Measurements from ENCODE around the gene LRP5.

Gene LRP5

DNA sequence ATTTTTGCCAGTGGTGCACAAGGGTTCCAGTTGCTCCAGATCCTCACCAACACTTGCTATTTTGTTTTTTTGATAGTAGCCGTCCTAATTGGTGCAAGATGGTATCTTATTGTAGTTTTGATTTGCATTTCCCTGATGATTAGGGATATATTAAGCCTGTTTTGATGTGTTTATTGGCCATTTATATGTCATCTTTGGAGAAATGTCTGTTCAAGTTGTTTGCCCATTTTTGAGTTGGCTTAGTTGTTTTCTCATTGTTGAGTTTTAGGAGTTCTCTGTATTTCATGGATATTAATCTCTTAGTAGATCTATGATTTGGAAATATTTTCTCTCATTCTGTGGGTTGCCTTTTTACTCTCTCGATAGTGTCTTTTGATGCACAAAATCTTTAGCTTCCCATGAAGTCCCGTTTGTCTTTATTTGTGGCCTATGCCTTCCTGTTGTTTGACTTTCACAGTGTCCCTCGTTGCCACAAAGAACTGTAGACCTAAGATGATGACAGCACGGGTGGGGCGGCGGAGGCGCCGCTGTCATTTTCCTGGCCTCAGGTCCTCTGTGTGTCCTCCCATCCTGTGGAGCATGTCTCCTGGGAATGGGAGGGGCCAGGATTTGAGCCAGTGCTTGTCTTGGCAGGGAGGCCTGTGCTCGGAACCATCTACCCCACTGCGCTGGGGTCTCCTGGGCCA, 33.5 kb downstream of the LRP5 start:
- TF ChIP-seq, protein P1, sequence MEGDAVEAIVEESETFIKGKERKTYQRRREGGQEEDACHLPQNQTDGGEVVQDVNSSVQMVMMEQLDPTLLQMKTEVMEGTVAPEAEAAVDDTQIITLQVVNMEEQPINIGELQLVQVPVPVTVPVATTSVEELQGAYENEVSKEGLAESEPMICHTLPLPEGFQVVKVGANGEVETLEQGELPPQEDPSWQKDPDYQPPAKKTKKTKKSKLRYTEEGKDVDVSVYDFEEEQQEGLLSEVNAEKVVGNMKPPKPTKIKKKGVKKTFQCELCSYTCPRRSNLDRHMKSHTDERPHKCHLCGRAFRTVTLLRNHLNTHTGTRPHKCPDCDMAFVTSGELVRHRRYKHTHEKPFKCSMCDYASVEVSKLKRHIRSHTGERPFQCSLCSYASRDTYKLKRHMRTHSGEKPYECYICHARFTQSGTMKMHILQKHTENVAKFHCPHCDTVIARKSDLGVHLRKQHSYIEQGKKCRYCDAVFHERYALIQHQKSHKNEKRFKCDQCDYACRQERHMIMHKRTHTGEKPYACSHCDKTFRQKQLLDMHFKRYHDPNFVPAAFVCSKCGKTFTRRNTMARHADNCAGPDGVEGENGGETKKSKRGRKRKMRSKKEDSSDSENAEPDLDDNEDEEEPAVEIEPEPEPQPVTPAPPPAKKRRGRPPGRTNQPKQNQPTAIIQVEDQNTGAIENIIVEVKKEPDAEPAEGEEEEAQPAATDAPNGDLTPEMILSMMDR (IDR thresholded peaks at IDR 0.05; ENCODE audit: insufficient read depth, low read length, missing control alignments), result no peak
- no peak for DNase-seq (ENCODE audit: low read depth, low spot score)
- no peak overlapping the region for H3K4me3 ChIP-seq (ENCODE audit: low read depth, low read length)
- ChIA-PET CTCF (interaction anchor here (0.8 to 1.0 kb wide), 2 partner anchors 38 to 75 kb away, joined by 3 read pairs; no protein-coding TSS in a partner anchor), POLR2A (no interaction called here)

GRCh38 chr11:68346462-68346790, 34.0 kb downstream of the LRP5 start:
- no peak for DNase-seq (ENCODE audit: low read depth, low spot score)
- TF ChIP-seq, protein P1 (IDR thresholded peaks at IDR 0.05; ENCODE audit: insufficient read depth, low read length, missing control alignments), result no peak
- ChIA-PET POLR2A (no interaction called here), CTCF (interaction anchor here (0.8 to 1.0 kb wide), 2 partner anchors 37 to 76 kb away, joined by 3 read pairs; no protein-coding TSS in a partner anchor)
- H3K4me3 ChIP-seq (ENCODE audit: low read depth, low read length), result no peak overlapping the region

DNA sequence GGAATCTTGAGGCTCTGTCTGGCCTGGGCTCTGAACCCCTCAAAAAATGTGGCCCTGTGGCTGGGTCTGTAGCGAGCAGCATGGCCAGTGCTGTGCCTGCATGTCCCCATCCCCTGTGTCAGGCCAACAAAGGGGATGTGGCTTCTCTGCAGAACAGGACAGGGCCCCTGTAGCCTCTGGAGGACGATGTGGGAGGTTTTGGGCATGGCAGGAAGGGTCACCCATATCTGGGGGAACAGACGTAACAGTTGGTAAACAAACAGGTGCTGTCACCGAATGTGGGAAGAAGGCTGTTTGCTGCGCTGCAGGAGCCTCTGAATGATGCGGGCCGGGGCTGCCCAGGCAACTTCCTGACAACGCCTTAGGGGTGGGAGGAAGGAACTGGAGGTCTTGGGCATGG, 35.0 kb downstream of the LRP5 start:
- H3K4me3 ChIP-seq (ENCODE audit: low read depth, low read length), result no peak overlapping the region
- no peak for DNase-seq (ENCODE audit: low read depth, low spot score)
- ChIA-PET CTCF (no interaction called here), POLR2A (no interaction called here)
- TF ChIP-seq, protein P1 (IDR thresholded peaks at IDR 0.05; ENCODE audit: insufficient read depth, low read length, missing control alignments), result no peak

DNA sequence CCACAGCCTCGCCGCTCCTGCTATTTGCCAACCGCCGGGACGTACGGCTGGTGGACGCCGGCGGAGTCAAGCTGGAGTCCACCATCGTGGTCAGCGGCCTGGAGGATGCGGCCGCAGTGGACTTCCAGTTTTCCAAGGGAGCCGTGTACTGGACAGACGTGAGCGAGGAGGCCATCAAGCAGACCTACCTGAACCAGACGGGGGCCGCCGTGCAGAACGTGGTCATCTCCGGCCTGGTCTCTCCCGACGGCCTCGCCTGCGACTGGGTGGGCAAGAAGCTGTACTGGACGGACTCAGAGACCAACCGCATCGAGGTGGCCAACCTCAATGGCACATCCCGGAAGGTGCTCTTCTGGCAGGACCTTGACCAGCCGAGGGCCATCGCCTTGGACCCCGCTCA, 35.5 kb downstream of the LRP5 start:
- TF ChIP-seq, protein P1 (IDR thresholded peaks at IDR 0.05; ENCODE audit: insufficient read depth, low read length, missing control alignments), result no peak
- ChIA-PET POLR2A (no interaction called here), CTCF (no interaction called here)
- DNase-seq (ENCODE audit: low read depth, low spot score), result no peak
- H3K4me3 ChIP-seq (ENCODE audit: low read depth, low read length), result no peak overlapping the region

DNA sequence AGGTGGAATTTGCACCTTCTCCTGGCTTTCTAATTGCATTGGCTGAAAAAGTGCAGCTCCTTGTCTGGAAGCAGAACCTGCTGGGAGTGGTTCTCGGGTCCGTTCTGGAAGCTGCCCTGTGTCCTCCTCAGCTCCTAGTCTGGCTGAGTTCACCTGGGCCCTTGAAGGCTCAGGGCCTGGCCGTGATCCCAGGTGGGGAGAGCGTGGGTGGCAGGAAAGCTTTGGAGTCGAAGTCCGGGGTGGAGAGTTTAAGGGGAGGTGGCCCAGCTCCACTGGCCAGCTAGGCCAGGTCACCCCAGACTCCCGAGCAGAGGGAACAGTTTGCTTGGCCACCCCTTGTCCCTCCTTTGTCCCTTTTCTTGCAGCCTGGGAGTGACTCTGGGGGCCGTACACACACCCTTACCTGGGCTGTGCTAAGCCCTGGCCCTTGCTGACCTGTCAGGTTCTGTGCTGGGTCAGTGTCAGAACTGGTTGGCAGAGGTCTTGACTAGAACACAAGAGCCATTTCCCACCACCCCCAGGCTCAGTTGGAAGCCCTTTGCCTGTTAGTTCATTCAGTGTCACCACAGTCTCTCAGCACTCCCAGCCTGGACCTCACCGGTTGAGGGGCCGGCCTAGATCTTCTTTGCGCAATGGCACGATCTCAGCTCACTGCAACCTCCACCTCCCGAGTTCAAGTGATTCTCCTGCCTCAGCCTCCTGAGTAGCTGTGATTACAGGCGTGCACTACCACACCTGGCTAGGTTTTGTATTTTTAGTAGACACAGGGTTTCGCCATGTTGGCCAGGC, 37.3 kb downstream of the LRP5 start:
- POLR2A ChIA-PET, result no interaction called here
- DNase-seq (ENCODE audit: low read depth, low spot score), result no peak

More for the DNA sequence above, 37.3 kb downstream of the LRP5 start:
- CTCF ChIA-PET, result no interaction called here
- H3K4me3 ChIP-seq (ENCODE audit: low read depth, low read length), result no peak overlapping the region
- TF ChIP-seq, protein P1 (IDR thresholded peaks at IDR 0.05; ENCODE audit: insufficient read depth, low read length, missing control alignments), result no peak
